Neural progenitor cell (in vitro differentiated cells): ENCODE results near the gene IGSF3. TPM values are rescaled to one million over a fixed set of nuclear protein-coding genes. Genes with fewer than 3 reads are reported as not detected.
"Not testable (repeated sequence)": the region's sequence is repeated elsewhere in the genome, so short reads cannot be mapped to it uniquely, and the experiment has no call there.

Experiments
- DNase-seq: peaks from one replicate; pipeline ENCODE4 v3.0.0-alpha.2; 2016; ENCODE audit warnings: low spot score
- H2AFZ ChIP-seq: fragments of 200-600 bp; sonication (generic); replicated peaks from 2 replicates; pipeline ENCODE4 v1.6.1; 2016; ENCODE audit warnings: antibody characterized with exemption
- H3F3A ChIP-seq: fragments of 200-600 bp; sonication (generic); 2 replicates; pipeline ENCODE4 v1.6.1; 2016; ENCODE audit warnings: antibody characterized with exemption, low read depth
- H3K27ac ChIP-seq: fragments of 200-600 bp; sonication (generic); 2 replicates; pipeline ENCODE4 v1.5.1; 2016; ENCODE audit warnings: mild to moderate bottlenecking
- H3K27me3 ChIP-seq: fragments of 200-600 bp; sonication (generic); 2 replicates; pipeline ENCODE4 v1.6.1; 2016; ENCODE audit warnings: mild to moderate bottlenecking, moderate library complexity
- H3K36me3 ChIP-seq: fragments of 200-600 bp; sonication (generic); 2 replicates; pipeline ENCODE4 v1.5.1; 2016
- H3K4me1 ChIP-seq: fragments of 200-600 bp; sonication (generic); 2 replicates; pipeline ENCODE4 v1.6.1; 2016; ENCODE audit warnings: mixed run types
- H3K4me2 ChIP-seq: fragments of 200-600 bp; sonication (generic); 2 replicates; pipeline ENCODE4 v1.6.1; 2016
- H3K4me3 ChIP-seq: fragments of 200-600 bp; sonication (generic); 2 replicates; pipeline ENCODE4 v1.5.1; 2016
- H3K79me2 ChIP-seq: fragments of 200-600 bp; sonication (generic); 2 replicates; pipeline ENCODE4 v1.6.1; 2016; ENCODE audit warnings: low read depth
- H3K9ac ChIP-seq: fragments of 200-600 bp; sonication (generic); 2 replicates; pipeline ENCODE4 v1.6.1; 2016
- H3K9me3 ChIP-seq: fragments of 200-600 bp; sonication (generic); 2 replicates; pipeline ENCODE4 v1.5.1; 2016; ENCODE audit warnings: low read depth
- H4K20me1 ChIP-seq: fragments of 200-600 bp; sonication (generic); 2 replicates; pipeline ENCODE4 v1.6.1; 2016; ENCODE audit warnings: low read depth
- H3K27ac Mint-ChIP-seq: 3 replicates; pipeline ENCODE4 v1.8.0; 2021; ENCODE audit warnings: mixed read lengths
- H3K27me3 Mint-ChIP-seq: 2 replicates; pipeline ENCODE4 v1.8.0; 2022; ENCODE audit warnings: low read depth, mild to moderate bottlenecking, inconsistent platforms, moderate library complexity, mixed read lengths; ENCODE audit not compliant: insufficient read depth
- H3K36me3 Mint-ChIP-seq: 3 replicates; pipeline ENCODE4 v1.8.0; 2021; ENCODE audit warnings: mixed read lengths
- H3K4me1 Mint-ChIP-seq: 3 replicates; pipeline ENCODE4 v1.8.0; 2021; ENCODE audit warnings: mixed read lengths
- H3K4me3 Mint-ChIP-seq: 3 replicates; pipeline ENCODE4 v1.8.0; 2021; ENCODE audit warnings: mild to moderate bottlenecking, moderate library complexity, mixed read lengths
- H3K9me3 Mint-ChIP-seq: 3 replicates; pipeline ENCODE4 v1.8.0; 2020; ENCODE audit warnings: mixed read lengths
- EZH2 ChIP-seq: fragments of 200-600 bp; sonication (generic); IDR thresholded peaks from 2 replicates; pipeline ENCODE4 v1.6.1; 2017; ENCODE audit warnings: antibody characterized with exemption, mild to moderate bottlenecking, moderate library complexity
- EZH2phosphoT487 ChIP-seq: fragments of 200-600 bp; sonication (generic); IDR thresholded peaks from 2 replicates; pipeline ENCODE4 v1.6.1; 2017; ENCODE audit warnings: antibody characterized with exemption
- total RNA-seq: library from RNA; depleted of rRNA; stranded (reverse); fragments of >200 nt; gene quantifications from 2 replicates; pipeline ENCODE4 v1.2.3, GENCODE V29; 2015; ENCODE audit warnings: low replicate concordance
- TF ChIP-seq, protein P1 (sequence below): fragments of 200-600 bp; sonication (generic); IDR thresholded peaks from 2 replicates; pipeline ENCODE4 v1.5.1; 2017; ENCODE audit warnings: antibody characterized with exemption, mild to moderate bottlenecking

Gene IGSF3
- total RNA-seq, 1 donor from 2014 or later = 24.0 TPM

DNA sequence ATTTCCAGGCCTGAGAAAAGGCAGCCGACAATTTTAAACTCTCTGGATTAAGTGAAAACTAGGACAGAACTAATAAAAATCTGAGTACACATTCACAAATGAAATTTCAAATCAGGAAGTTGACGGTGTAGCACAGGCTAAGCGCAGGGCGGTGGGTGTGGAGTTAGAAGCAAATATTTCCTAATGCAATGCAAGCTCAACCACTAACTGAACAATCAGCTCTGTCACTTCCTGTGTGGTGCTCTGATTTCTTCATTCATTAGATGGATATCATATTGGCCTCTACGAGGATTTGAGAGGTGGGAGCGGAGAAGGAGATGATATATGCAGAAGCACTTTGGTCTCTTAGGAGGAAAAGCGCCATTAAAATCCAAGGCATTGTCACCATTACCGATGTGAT, 61.5 kb downstream of the IGSF3 start:
- H3F3A ChIP-seq, DNase-seq, H3K9ac ChIP-seq, H3K27me3 ChIP-seq, H3K4me3 Mint-ChIP-seq, H3K9me3 Mint-ChIP-seq, H3K27me3 Mint-ChIP-seq, H3K79me2 ChIP-seq, H3K36me3 ChIP-seq, H3K27ac Mint-ChIP-seq, H3K4me3 ChIP-seq, H3K36me3 Mint-ChIP-seq, H2AFZ ChIP-seq, H4K20me1 ChIP-seq, H3K9me3 ChIP-seq, H3K4me2 ChIP-seq, H3K4me1 Mint-ChIP-seq, H3K27ac ChIP-seq: not testable (repeated sequence)
- peaks cover 18% of the 10 kb centered on the region for H3K4me1 ChIP-seq

DNA sequence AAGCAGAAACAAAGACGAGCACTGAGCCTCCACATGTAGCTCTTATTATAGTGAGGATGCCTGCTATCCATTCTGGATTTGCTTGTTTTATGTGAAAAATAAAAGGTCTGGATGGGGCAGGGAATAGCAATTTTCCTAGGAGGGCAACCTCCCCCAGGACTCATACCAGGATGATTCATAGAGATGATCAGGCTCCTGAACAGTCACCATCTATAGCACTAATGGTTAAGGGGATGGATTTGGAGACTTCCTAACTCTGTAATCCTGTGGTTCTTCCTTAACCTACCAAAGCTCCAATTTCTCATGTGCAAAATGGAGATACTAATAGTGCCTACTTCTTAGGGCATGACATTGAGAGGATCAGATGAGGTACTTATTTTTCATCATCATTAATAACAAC, 62.2 kb downstream of the IGSF3 start:
- Histone ChIP-seq H3K9me3 (no peaks in the 10 kb centered on the region), H3K27me3 (no peaks in the 10 kb centered on the region), H2AFZ (no peak overlapping the region), H3K4me3 (no peak overlapping the region), H3F3A (no peaks in the 10 kb centered on the region), H3K36me3 (no peaks in the 10 kb centered on the region), H3K4me2 (peak overlapping the region; percentile 22), H3K27ac (no peak overlapping the region), H3K79me2 (no peaks in the 10 kb centered on the region), H4K20me1 (no peaks in the 10 kb centered on the region), H3K4me1 (peaks cover 18% of the 10 kb centered on the region), H3K9ac (no peak overlapping the region)
- TF ChIP-seq, protein P1, sequence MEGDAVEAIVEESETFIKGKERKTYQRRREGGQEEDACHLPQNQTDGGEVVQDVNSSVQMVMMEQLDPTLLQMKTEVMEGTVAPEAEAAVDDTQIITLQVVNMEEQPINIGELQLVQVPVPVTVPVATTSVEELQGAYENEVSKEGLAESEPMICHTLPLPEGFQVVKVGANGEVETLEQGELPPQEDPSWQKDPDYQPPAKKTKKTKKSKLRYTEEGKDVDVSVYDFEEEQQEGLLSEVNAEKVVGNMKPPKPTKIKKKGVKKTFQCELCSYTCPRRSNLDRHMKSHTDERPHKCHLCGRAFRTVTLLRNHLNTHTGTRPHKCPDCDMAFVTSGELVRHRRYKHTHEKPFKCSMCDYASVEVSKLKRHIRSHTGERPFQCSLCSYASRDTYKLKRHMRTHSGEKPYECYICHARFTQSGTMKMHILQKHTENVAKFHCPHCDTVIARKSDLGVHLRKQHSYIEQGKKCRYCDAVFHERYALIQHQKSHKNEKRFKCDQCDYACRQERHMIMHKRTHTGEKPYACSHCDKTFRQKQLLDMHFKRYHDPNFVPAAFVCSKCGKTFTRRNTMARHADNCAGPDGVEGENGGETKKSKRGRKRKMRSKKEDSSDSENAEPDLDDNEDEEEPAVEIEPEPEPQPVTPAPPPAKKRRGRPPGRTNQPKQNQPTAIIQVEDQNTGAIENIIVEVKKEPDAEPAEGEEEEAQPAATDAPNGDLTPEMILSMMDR = no peak
- no peak for TF ChIP-seq EZH2phosphoT487
- TF ChIP-seq EZH2 = no peak
- no peak overlapping the region for H3K27ac Mint-ChIP-seq
- DNase-seq = no peak
- no peak overlapping the region for H3K4me3 Mint-ChIP-seq
- H3K4me1 Mint-ChIP-seq = peaks cover 6% of the 10 kb centered on the region
- H3K27me3 Mint-ChIP-seq = peaks cover 5% of the 10 kb centered on the region
- H3K36me3 Mint-ChIP-seq = no peaks in the 10 kb centered on the region
- H3K9me3 Mint-ChIP-seq = no peaks in the 10 kb centered on the region

GRCh38 chr1:116604408-116604807, 63.1 kb downstream of the IGSF3 start:
- H3K36me3 ChIP-seq, H3K9ac ChIP-seq, H2AFZ ChIP-seq, H3F3A ChIP-seq, H3K4me3 Mint-ChIP-seq, H3K27ac Mint-ChIP-seq, H3K27me3 ChIP-seq, H3K9me3 Mint-ChIP-seq, H3K4me1 Mint-ChIP-seq, H3K4me3 ChIP-seq, H3K4me2 ChIP-seq, H3K27me3 Mint-ChIP-seq, H4K20me1 ChIP-seq, H3K27ac ChIP-seq, H3K79me2 ChIP-seq, H3K36me3 Mint-ChIP-seq, H3K9me3 ChIP-seq: not testable (repeated sequence)
- peaks cover 18% of the 10 kb centered on the region for H3K4me1 ChIP-seq
- peak; percentile 36 for DNase-seq

DNA sequence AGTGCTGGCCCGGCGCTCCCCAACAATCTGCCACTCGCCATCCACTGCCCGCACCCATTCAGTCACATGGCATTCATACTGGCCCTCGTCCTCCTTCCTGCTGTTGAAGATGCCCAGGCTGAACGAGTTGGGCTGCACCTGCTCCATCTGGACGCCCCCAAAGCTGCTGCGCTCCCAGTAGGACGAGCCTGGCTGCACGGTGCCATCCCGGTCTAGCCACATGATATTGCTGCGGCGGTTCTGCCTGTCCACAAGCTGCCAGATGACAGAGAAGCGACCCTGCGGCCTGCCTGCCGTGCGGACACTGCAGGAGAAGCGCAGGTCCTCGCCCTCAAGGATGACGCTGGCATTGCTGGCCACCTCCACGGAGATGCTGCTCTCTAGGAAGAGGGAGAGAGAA, 63.9 kb downstream of the IGSF3 start:
- not testable (repeated sequence) for H3K27ac Mint-ChIP-seq, H3K9me3 ChIP-seq, H2AFZ ChIP-seq, H3K36me3 Mint-ChIP-seq, H4K20me1 ChIP-seq, H3K4me1 Mint-ChIP-seq, DNase-seq, H3K27me3 ChIP-seq, H3K79me2 ChIP-seq, H3K4me3 Mint-ChIP-seq, H3K27ac ChIP-seq, H3K4me3 ChIP-seq, H3K36me3 ChIP-seq, H3K9me3 Mint-ChIP-seq, H3K4me2 ChIP-seq, H3K27me3 Mint-ChIP-seq, H3F3A ChIP-seq, H3K9ac ChIP-seq
- H3K4me1 ChIP-seq = peaks cover 18% of the 10 kb centered on the region

DNA sequence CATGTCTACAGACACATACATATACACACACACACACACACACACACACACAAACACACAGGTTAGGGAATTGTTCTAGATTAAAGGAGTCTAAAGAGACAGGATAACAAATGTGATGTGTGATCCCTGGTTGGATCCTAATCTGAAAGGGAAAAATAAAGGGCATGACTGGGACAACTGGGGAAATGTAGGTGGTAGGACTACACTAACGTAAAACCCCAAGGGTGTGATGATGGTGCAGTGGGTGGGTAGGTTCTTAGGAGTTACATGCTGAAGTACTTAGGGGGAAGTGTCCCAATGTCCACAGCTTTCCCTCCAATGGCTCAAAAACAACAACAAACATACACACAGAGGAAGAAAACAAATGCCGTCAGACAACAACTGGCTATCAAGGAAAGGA, 68.2 kb downstream of the IGSF3 start:
- not testable (repeated sequence) for H2AFZ ChIP-seq, H3K4me2 ChIP-seq, H3F3A ChIP-seq, H3K36me3 ChIP-seq, H3K9ac ChIP-seq, H3K27me3 Mint-ChIP-seq, H4K20me1 ChIP-seq, H3K4me3 Mint-ChIP-seq, H3K4me1 ChIP-seq, H3K27me3 ChIP-seq, DNase-seq, H3K27ac ChIP-seq, H3K36me3 Mint-ChIP-seq, H3K9me3 ChIP-seq, H3K27ac Mint-ChIP-seq, H3K79me2 ChIP-seq, H3K9me3 Mint-ChIP-seq, H3K4me3 ChIP-seq
- H3K4me1 Mint-ChIP-seq = peaks cover 14% of the 10 kb centered on the region

- H3F3A ChIP-seq, H3K4me2 ChIP-seq, H3K36me3 Mint-ChIP-seq, H4K20me1 ChIP-seq, H2AFZ ChIP-seq, H3K4me3 ChIP-seq, H3K4me1 ChIP-seq, H3K9me3 Mint-ChIP-seq, H3K27me3 ChIP-seq, H3K79me2 ChIP-seq, H3K9ac ChIP-seq, H3K27ac Mint-ChIP-seq, H3K4me3 Mint-ChIP-seq, H3K36me3 ChIP-seq, DNase-seq, H3K27me3 Mint-ChIP-seq, H3K9me3 ChIP-seq, H3K27ac ChIP-seq: not testable (repeated sequence)
- H3K4me1 Mint-ChIP-seq = peaks cover 10% of the 10 kb centered on the region
These were observed 69.0 kb downstream of the IGSF3 start for GRCh38 chr1:116598420-116599036.

DNA sequence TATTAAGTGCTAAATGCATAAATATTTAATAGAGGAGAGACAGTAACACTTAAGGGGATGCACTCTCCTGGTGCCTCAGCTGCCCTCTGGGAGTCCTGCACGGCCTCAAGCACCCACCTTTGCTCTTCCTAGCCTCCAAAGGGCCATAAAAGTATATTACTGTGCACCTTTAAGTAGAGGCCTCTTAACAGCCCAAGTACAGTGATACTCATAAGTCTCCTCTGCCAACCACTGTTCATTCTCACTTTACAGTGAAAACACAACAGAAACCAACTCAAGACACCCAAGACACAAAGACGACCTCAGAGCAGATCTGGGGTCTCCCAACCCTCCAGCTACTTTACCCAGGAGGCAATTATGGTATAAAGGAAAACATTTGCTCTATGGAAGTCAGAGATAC, 70.1 kb downstream of the IGSF3 start:
- H3K9me3 ChIP-seq, H3K36me3 Mint-ChIP-seq, H3K4me1 ChIP-seq, H3K27ac Mint-ChIP-seq, H3K27ac ChIP-seq, H3K4me3 Mint-ChIP-seq, DNase-seq, H3K4me3 ChIP-seq, H3K9ac ChIP-seq, H3F3A ChIP-seq, H3K4me2 ChIP-seq, H3K36me3 ChIP-seq, H2AFZ ChIP-seq, H4K20me1 ChIP-seq, H3K27me3 Mint-ChIP-seq, H3K79me2 ChIP-seq, H3K9me3 Mint-ChIP-seq, H3K27me3 ChIP-seq: not testable (repeated sequence)
- H3K4me1 Mint-ChIP-seq = peaks cover 14% of the 10 kb centered on the region
